Astrocyte of the spinal cord (primary cell): ENCODE measurements around the gene GATD1.
A peak's percentile ranks its signal among the peaks of the same experiment; 100 is the strongest.

ENCODE experiments used
- DNase-seq: peaks from one replicate; pipeline ENCODE4 v3.0.0; 2011; ENCODE audit warnings: low read depth, low spot score
- H3K4me3 ChIP-seq: 2 replicates; pipeline ENCODE4 v1.5.1; 2011; ENCODE audit warnings: low read depth, mild to moderate bottlenecking, low read length, moderate library complexity
- in situ Hi-C: cut with HindIII; loops from 2 replicates; pipeline ENCODE4 v1.10.0; 2017; ENCODE audit warnings: low sequenced_read_pairs
- TF ChIP-seq, protein P1 (sequence below): IDR thresholded peaks from 2 replicates; pipeline ENCODE4 v1.5.1; 2012; ENCODE audit warnings: low read depth, mild to moderate bottlenecking, low read length, inconsistent platforms

Gene GATD1

GRCh38 chr11:765802-766091 lies 11.5 kb downstream of the GATD1 start:
- H3K4me3 ChIP-seq: no peak overlapping the region
- TF ChIP-seq, protein P1, sequence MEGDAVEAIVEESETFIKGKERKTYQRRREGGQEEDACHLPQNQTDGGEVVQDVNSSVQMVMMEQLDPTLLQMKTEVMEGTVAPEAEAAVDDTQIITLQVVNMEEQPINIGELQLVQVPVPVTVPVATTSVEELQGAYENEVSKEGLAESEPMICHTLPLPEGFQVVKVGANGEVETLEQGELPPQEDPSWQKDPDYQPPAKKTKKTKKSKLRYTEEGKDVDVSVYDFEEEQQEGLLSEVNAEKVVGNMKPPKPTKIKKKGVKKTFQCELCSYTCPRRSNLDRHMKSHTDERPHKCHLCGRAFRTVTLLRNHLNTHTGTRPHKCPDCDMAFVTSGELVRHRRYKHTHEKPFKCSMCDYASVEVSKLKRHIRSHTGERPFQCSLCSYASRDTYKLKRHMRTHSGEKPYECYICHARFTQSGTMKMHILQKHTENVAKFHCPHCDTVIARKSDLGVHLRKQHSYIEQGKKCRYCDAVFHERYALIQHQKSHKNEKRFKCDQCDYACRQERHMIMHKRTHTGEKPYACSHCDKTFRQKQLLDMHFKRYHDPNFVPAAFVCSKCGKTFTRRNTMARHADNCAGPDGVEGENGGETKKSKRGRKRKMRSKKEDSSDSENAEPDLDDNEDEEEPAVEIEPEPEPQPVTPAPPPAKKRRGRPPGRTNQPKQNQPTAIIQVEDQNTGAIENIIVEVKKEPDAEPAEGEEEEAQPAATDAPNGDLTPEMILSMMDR: no peak
- no peak for DNase-seq
- in situ Hi-C loops: no loop called here

DNA sequence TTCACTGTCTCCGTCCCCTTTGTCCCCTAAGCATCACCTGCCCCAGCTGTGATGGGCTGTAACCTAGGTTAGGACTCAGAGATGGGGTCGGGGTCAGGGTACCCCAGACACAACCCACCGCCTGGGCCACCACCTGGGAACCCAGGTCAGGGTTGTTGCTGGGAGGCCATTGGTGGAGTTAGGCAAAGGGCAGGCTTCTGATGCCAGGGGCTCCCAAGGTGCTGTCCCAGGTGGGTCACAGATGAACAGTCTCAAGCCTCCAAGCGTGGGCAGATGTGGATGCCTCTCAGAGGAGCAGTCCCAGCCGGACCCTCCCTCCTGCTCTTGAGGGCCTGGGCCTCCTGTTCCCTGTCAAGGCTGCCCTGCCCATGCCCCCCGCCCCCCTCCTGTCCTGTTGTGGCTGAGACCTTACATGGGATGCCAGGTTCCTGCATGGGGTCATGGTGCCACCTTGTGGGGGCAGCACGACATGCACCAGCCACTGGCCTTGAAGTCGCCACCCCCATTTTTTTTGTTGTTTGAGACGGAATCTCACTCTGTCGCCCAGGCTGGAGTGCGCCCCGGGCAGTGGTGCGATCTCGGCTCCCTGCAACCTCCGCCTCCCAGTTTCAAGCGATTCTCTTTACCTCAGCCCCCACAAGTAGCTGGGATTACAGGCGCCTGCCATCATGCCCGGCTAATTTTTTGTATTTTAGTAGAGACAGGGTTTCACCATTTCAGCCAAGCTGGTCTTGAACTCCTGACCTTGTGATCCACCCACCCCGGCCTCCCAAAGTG lies 12.1 kb downstream of the GATD1 start:
- in situ Hi-C loops: no loop called here
- no peak overlapping the region for H3K4me3 ChIP-seq
- peak; percentile 41 for DNase-seq
- TF ChIP-seq, protein P1: peak; percentile 60

DNA sequence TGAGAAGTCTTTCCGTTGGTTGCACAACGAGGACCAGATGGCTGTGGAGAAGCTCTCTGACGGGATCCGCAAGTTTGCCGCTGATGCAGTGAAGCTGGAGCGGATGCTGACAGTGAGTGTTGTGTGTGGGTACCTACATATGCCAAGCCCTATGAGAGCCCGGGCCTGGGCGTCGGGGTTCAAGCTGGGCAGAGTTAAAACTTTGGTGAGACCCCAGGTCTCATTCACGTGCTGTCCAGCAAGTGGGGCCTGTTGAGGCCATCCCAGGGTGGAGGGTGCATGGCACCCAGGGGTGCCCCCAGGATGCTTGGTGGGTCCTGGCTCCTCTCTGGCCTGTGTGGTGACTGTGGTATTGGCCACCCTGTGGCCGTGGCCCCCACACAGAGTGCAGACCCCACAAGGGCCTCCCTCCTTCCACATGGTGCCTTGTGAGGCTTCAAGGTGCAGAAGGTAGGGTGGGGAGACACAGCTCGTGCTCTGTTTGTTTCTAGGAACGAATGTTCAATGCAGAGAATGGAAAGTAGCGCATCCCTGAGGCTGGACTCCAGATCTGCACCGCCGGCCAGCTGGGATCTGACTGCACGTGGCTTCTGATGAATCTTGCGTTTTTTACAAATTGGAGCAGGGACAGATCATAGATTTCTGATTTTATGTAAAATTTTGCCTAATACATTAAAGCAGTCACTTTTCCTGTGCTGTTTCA lies 12.8 kb downstream of the GATD1 start:
- in situ Hi-C loops: no loop called here
- DNase-seq: no peak
- TF ChIP-seq, protein P1: no peak
- no peak overlapping the region for H3K4me3 ChIP-seq

DNA sequence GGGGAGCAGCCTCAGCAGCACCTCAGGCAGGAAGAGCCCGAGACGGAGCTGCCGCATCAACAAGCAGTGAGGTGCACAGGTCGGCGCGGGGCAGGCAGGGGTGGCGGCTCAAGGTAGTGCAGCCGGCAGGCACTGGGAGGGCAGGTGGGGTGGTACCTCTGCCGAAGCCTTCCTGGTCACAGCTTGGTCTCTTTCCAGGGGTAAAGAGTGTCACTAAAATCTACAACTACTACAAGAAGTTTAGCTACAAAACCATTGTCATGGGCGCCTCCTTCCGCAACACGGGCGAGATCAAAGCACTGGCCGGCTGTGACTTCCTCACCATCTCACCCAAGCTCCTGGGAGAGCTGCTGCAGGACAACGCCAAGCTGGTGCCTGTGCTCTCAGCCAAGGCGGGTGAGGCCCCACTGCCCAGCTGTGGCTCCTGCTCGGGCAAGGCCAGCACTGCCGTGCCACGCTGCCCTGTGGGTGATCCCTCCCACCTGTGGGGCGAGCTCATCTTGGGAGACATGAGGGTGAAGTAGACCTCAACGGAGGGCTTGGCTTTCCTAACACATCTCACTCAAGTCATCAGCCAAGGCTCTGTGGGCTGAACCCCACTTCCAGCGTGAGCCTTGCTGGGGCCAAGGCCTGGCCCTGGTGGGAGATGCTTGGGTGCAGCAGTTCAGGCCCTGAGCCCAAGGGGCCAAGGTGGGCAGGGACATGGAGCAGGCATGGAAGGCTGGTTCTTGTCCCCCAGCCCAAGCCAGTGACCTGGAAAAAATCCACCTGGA lies 13.6 kb downstream of the GATD1 start:
- DNase-seq: no peak
- TF ChIP-seq, protein P1: no peak
- H3K4me3 ChIP-seq: no peak overlapping the region
- in situ Hi-C loops: no loop called here

- TF ChIP-seq, protein P1: no peak
- DNase-seq: no peak
- H3K4me3 ChIP-seq: no peak overlapping the region
- in situ Hi-C loops: no loop called here
These were observed 14.2 kb downstream of the GATD1 start for GRCh38 chr11:763073-763463.

DNA sequence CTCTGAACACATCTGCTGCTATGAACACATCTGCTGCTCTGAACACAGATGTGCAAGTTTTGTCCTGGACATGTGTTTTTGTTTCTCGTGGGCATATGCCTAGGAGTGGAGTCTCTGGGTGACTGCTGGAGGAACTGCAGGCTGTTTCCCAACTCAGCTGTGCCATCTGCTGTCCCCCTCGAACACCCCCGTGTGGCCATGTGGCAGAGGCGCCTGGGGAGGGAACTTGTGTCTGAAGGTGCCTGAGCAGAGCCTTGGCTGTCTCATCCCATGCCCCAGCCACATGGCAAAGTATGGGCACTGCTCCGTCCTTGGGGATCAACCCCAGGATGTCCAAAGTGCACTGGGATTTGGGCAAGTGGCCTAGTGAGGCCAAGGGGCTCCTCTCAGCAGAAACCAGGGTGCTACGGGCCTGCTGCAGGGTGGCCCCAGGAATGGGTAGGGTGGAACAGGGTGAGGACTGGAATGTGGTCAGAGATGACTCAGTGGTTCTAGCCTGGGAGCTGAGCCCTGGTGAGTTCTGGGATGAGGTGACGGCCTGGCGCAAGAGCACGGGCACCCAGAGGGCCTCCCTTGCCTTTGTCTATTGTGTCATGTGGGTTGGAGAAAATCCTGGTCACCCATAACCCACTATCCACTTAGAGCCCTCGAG lies 14.7 kb downstream of the GATD1 start:
- TF ChIP-seq, protein P1: peak; percentile 30
- peak; percentile 65 for DNase-seq
- in situ Hi-C loops: no loop called here
- no peak overlapping the region for H3K4me3 ChIP-seq
